RWPE1 (cell line): ENCODE results near the gene RANGAP1.

Source experiments
- CTCF ChIA-PET: fragments of 350-600 bp; sonication (Branson Sonifier 250); formaldehyde crosslinking; extraction: SDS; loops from one replicate; lab custom pipeline; 2021; lab: Yijun Ruan, JAX
- POLR2A ChIA-PET: fragments of 400-600 bp; formaldehyde crosslinking; extraction: SDS; loops from one replicate; lab custom pipeline; 2020; ENCODE audit warnings: antibody characterized with exemption; ENCODE audit not compliant: low non-redundant PET; lab: Yijun Ruan, JAX
- DNase-seq: peaks from one replicate; pipeline ENCODE4 v3.0.0; 2012; ENCODE audit warnings: low spot score
- H3K27ac ChIP-seq: fragments of 450-650 bp; 2 replicates; pipeline ENCODE4 v1.5.1; 2017
- CTCF ChIP-seq: fragments of 450-650 bp; conservative IDR thresholded peaks from 2 replicates; pipeline ENCODE4 v1.5.1; 2017; ENCODE audit warnings: low read depth, mild to moderate bottlenecking

RANGAP1 gene

GRCh38 chr22:41226723-41227655 lies 59.0 kb downstream of the RANGAP1 start:
- DNase-seq = no peak
- H3K27ac ChIP-seq = peak overlapping the region; percentile 99
- no peak for TF ChIP-seq CTCF
- POLR2A ChIA-PET = interaction anchor here (0.9 kb wide), 1 partner anchor 11 kb away, joined by 3 read pairs; no protein-coding TSS in a partner anchor
- CTCF ChIA-PET = interaction anchor here (0.5 kb wide), 1 partner anchor 306 kb away, joined by 5 read pairs; no protein-coding TSS in a partner anchor

GRCh38 chr22:41223535-41223934 lies 62.5 kb downstream of the RANGAP1 start:
- peak overlapping the region; percentile 99 for H3K27ac ChIP-seq
- CTCF ChIA-PET = interaction anchor here (0.7 to 1.7 kb wide), 2 partner anchors 14 to 1792 kb away, joined by 3 to 5 read pairs; no protein-coding TSS in a partner anchor
- no peak for DNase-seq
- no peak for TF ChIP-seq CTCF
- POLR2A ChIA-PET = no interaction called here

DNA sequence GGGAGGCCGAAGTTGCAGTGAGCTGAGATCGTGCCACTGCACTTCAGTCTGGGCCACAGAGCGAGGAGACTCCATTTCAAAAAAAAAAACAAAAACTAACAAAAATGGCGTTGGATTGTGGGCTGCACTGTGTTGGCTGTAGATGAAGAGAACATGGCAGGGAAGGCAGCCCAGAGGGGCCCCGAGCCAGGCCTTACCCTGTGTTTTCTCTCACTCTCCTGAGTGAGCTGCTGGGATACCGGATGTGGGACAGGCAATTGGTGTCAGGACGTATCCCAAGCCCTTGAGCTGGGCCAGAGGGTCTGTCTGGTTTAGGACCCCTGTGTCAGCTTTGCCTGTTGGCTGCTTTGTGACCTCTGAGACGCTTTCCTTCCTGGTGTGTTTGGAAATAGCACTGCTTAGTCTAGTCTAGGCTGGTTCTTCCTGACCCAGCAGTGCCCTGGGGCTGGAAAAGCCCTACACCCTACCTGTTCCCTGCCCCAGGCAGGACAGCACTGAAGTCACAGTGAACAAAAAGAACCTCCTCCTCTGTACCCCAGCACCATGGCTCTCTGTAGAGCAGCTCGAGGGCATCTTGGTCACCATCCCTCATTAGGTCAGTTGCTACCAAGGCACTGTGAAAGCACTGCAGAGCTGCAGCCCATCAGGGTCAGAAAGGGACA lies 63.0 kb downstream of the RANGAP1 start:
- CTCF ChIA-PET = interaction anchor here (0.6 kb wide), 1 partner anchor 298 kb away, joined by 3 read pairs; no protein-coding TSS in a partner anchor
- POLR2A ChIA-PET = interaction anchor here (0.6 kb wide), 1 partner anchor 14 kb away, joined by 4 read pairs; no protein-coding TSS in a partner anchor

GRCh38 chr22:41217553-41218157 lies 68.3 kb downstream of the RANGAP1 start:
- DNase-seq = peak; percentile 71
- ChIA-PET POLR2A (no interaction called here), CTCF (no interaction called here)
- TF ChIP-seq CTCF = no peak
- H3K27ac ChIP-seq = peak overlapping the region; percentile 99

More for the DNA sequence above, 63.0 kb downstream of the RANGAP1 start:
- TF ChIP-seq CTCF = no peak
- peak overlapping the region; percentile 99 for H3K27ac ChIP-seq
- no peak for DNase-seq

- POLR2A ChIA-PET = no interaction called here
- DNase-seq = no peak
- H3K27ac ChIP-seq = peak overlapping the region; percentile 99
- TF ChIP-seq CTCF = no peak
- CTCF ChIA-PET = no interaction called here
These were observed 69.0 kb downstream of the RANGAP1 start for GRCh38 chr22:41216984-41217383.

- TF ChIP-seq CTCF = no peak
- H3K27ac ChIP-seq = peak overlapping the region; percentile 99
- no peak for DNase-seq
- CTCF ChIA-PET = no interaction called here
- POLR2A ChIA-PET = no interaction called here
These were observed 70.1 kb downstream of the RANGAP1 start for GRCh38 chr22:41215926-41216325.
